ENCODE data around the gene HIPK3. TPM values are rescaled to one million over a fixed set of nuclear protein-coding genes. Genes with fewer than 3 reads are reported as not detected.
A peak's percentile ranks its signal among the peaks of the same experiment; 100 is the strongest.

HIPK3 gene
- total RNA-seq, 1 experiment from 2014 or later: 51.4 TPM

GRCh38 chr11:33263549-33263948 is 6.4 kb downstream of the HIPK3 start:
- POLR2A ChIA-PET: interaction anchor here (0.6 to 8.6 kb wide), 6 partner anchors 8 to 447 kb away, joined by 3 to 52 read pairs (median 4); partner anchors contain the start of gene CSTF3
- no peaks in the 10 kb centered on the region for H3K27me3 Mint-ChIP-seq (ENCODE audit: insufficient read depth, unreplicated experiment)
- BruUV-seq (replicated peaks): no TSS peak
- H3K36me3 Mint-ChIP-seq (ENCODE audit: insufficient read depth, unreplicated experiment): peaks cover 5% of the 10 kb centered on the region
- intact Hi-C loops (cut with micrococcal nuclease): no loop called here
- no peaks in the 10 kb centered on the region for H3K9me3 Mint-ChIP-seq (ENCODE audit: unreplicated experiment)
- no peak overlapping the region for H3K4me3 Mint-ChIP-seq (ENCODE audit: unreplicated experiment)
- DNase-seq (ENCODE audit: unreplicated experiment): no peak
- H3K27ac Mint-ChIP-seq (ENCODE audit: low read depth, unreplicated experiment): no peak overlapping the region
- TF ChIP-seq, protein P1, sequence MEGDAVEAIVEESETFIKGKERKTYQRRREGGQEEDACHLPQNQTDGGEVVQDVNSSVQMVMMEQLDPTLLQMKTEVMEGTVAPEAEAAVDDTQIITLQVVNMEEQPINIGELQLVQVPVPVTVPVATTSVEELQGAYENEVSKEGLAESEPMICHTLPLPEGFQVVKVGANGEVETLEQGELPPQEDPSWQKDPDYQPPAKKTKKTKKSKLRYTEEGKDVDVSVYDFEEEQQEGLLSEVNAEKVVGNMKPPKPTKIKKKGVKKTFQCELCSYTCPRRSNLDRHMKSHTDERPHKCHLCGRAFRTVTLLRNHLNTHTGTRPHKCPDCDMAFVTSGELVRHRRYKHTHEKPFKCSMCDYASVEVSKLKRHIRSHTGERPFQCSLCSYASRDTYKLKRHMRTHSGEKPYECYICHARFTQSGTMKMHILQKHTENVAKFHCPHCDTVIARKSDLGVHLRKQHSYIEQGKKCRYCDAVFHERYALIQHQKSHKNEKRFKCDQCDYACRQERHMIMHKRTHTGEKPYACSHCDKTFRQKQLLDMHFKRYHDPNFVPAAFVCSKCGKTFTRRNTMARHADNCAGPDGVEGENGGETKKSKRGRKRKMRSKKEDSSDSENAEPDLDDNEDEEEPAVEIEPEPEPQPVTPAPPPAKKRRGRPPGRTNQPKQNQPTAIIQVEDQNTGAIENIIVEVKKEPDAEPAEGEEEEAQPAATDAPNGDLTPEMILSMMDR (IDR thresholded peaks at IDR 0.05; ENCODE audit: unreplicated experiment): no peak
- H3K4me1 Mint-ChIP-seq (ENCODE audit: insufficient read depth, unreplicated experiment): peaks cover 17% of the 10 kb centered on the region
- CTCF ChIA-PET: interaction anchor here (0.6 to 1.2 kb wide), 3 partner anchors 15 to 98 kb away, joined by 3 to 5 read pairs (median 3); no protein-coding TSS in a partner anchor

- peaks cover 5% of the 10 kb centered on the region for H3K36me3 Mint-ChIP-seq (ENCODE audit: insufficient read depth, unreplicated experiment)
- ChIA-PET CTCF (interaction anchor here (0.9 to 1.0 kb wide), 2 partner anchors 99 to 103 kb away, joined by 4 to 6 read pairs; no protein-coding TSS in a partner anchor), POLR2A (interaction anchor here (0.6 to 8.6 kb wide), 4 partner anchors 9 to 1990 kb away, joined by 3 to 52 read pairs (median 5); partner anchors contain the start of gene CSTF3)
- no peaks in the 10 kb centered on the region for H3K27me3 Mint-ChIP-seq (ENCODE audit: insufficient read depth, unreplicated experiment)
- intact Hi-C loops (cut with micrococcal nuclease): no loop called here
- H3K4me1 Mint-ChIP-seq (ENCODE audit: insufficient read depth, unreplicated experiment): peaks cover 28% of the 10 kb centered on the region
- no peak overlapping the region for H3K4me3 Mint-ChIP-seq (ENCODE audit: unreplicated experiment)
- no TSS peak for BruUV-seq (replicated peaks)
- TF ChIP-seq, protein P1 (IDR thresholded peaks at IDR 0.05; ENCODE audit: unreplicated experiment): no peak
- H3K9me3 Mint-ChIP-seq (ENCODE audit: unreplicated experiment): no peaks in the 10 kb centered on the region
- no peak for DNase-seq (ENCODE audit: unreplicated experiment)
- no peak overlapping the region for H3K27ac Mint-ChIP-seq (ENCODE audit: low read depth, unreplicated experiment)
Measured at GRCh38 chr11:33264926-33265325, 7.7 kb downstream of the HIPK3 start.

DNA sequence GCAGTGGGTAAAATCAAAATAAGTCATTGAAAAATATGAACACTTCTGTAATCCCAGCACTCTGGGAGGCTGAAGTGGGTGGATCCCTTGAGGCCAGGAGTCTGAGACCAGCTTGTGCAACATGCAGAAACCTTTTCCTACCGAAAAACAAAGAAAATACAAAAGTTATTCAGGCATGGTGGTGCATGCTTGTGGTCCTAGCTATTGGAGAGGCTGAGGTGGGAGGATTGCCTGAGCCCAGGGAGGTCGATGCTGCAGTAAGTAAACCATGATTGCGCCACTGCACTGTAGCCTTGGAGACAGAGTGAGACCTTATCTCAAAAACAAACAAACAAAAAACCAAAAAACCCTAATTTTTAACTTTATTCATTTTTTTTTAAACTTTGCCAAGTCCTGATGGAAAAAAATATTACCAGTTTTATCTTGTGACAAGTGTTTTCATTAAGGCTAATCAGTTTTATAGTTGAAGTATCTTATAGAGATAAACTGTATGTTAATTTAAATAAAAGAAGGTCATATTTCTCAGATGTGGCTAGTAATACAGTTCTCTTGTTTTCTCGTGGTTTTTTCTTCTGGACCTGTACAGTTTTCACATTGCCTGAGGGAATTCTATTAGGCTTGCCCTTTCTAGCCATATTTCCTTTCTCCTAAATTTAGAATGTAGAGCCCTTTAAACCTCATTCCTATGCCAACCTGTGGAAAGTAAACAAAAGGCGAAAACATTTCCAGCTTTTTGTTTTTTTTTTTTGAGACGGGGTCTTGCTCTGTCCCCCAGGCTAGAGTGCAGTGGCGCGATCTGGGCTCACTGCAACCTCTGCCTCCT is 9.4 kb downstream of the HIPK3 start:
- H3K27me3 Mint-ChIP-seq (ENCODE audit: insufficient read depth, unreplicated experiment): no peaks in the 10 kb centered on the region
- no peak overlapping the region for H3K4me3 Mint-ChIP-seq (ENCODE audit: unreplicated experiment)
- POLR2A ChIA-PET: interaction anchor here (0.6 to 1.7 kb wide), 3 partner anchors 10 to 374 kb away, joined by 3 to 6 read pairs (median 4); no protein-coding TSS in a partner anchor
- intact Hi-C loops (cut with micrococcal nuclease): no loop called here
- CTCF ChIA-PET: interaction anchor here (0.7 kb wide), 2 partner anchors 10 to 48 kb away, joined by 3 read pairs; no protein-coding TSS in a partner anchor
- H3K36me3 Mint-ChIP-seq (ENCODE audit: insufficient read depth, unreplicated experiment): peaks cover 5% of the 10 kb centered on the region
- TF ChIP-seq, protein P1 (IDR thresholded peaks at IDR 0.05; ENCODE audit: unreplicated experiment): no peak
- peak; percentile 49 for DNase-seq (ENCODE audit: unreplicated experiment)
- peaks cover 19% of the 10 kb centered on the region for H3K4me1 Mint-ChIP-seq (ENCODE audit: insufficient read depth, unreplicated experiment)
- H3K9me3 Mint-ChIP-seq (ENCODE audit: unreplicated experiment): no peaks in the 10 kb centered on the region
- BruUV-seq (replicated peaks): no TSS peak
- H3K27ac Mint-ChIP-seq (ENCODE audit: low read depth, unreplicated experiment): peak overlapping the region; percentile 63

- DNase-seq (ENCODE audit: unreplicated experiment): no peak
- Mint-ChIP-seq H3K9me3 (ENCODE audit: unreplicated experiment) (no peaks in the 10 kb centered on the region), H3K4me1 (ENCODE audit: insufficient read depth, unreplicated experiment) (peaks cover 17% of the 10 kb centered on the region), H3K27ac (ENCODE audit: low read depth, unreplicated experiment) (peak overlapping the region; percentile 8), H3K27me3 (ENCODE audit: insufficient read depth, unreplicated experiment) (no peaks in the 10 kb centered on the region), H3K36me3 (ENCODE audit: insufficient read depth, unreplicated experiment) (peaks cover 5% of the 10 kb centered on the region), H3K4me3 (ENCODE audit: unreplicated experiment) (no peak overlapping the region)
- BruUV-seq (replicated peaks): no TSS peak
- intact Hi-C loops (cut with micrococcal nuclease): no loop called here
- TF ChIP-seq, protein P1 (IDR thresholded peaks at IDR 0.05; ENCODE audit: unreplicated experiment): no peak
- ChIA-PET POLR2A (interaction anchor here (0.6 to 4.9 kb wide), 6 partner anchors 9 to 467 kb away, joined by 3 to 32 read pairs (median 4); partner anchors contain the start of genes CD59 and CSTF3), CTCF (interaction anchor here (1.3 kb wide), 1 partner anchor 45 kb away, joined by 4 read pairs; no protein-coding TSS in a partner anchor)
Measured at GRCh38 chr11:33268945-33269540, 11.9 kb downstream of the HIPK3 start.
